OCI-LY3 (cell line): Measurements from ENCODE around the gene LTBP1.

Source experiments
- H2AFZ ChIP-seq: fragments of 200-600, 300-600 bp; shearing (Covaris generic); 2 replicates; pipeline ENCODE4 v1.6.0; 2014; ENCODE audit warnings: antibody characterized with exemption, low read depth, low read length
- H3K27ac ChIP-seq: fragments of 200-600, 300-600 bp; sonication (generic); 2 replicates; pipeline ENCODE4 v1.5.1; 2014; ENCODE audit warnings: mild to moderate bottlenecking, low read length, moderate library complexity, mixed read lengths
- H3K27me3 ChIP-seq: fragments of 200-600, 300-600 bp; sonication (generic); 2 replicates; pipeline ENCODE4 v1.6.1; 2014; ENCODE audit warnings: low read depth, low read length, mixed read lengths
- H3K36me3 ChIP-seq: fragments of 200-600, 300-600 bp; sonication (generic); replicated peaks from 2 replicates; pipeline ENCODE3; 2014; ENCODE audit warnings: low read depth, low read length, mixed read lengths
- H3K4me1 ChIP-seq: fragments of 300-600, 200-600 bp; sonication (generic); 2 replicates; pipeline ENCODE4 v1.6.1; 2014; ENCODE audit warnings: low read length, mixed read lengths
- H3K4me2 ChIP-seq: fragments of 200-600, 300-600 bp; sonication (generic); 2 replicates; pipeline ENCODE4 v1.6.1; 2014; ENCODE audit warnings: low read length, mixed read lengths
- H3K4me3 ChIP-seq: fragments of 300-600, 200-600 bp; sonication (generic); 2 replicates; pipeline ENCODE4 v1.5.1; 2014; ENCODE audit warnings: antibody characterized with exemption, mild to moderate bottlenecking, low read length, moderate library complexity
- H3K79me2 ChIP-seq: fragments of 300-600, 200-600 bp; shearing (Covaris generic); 2 replicates; pipeline ENCODE4 v1.6.1; 2014; ENCODE audit warnings: mild to moderate bottlenecking, low read length, mixed read lengths
- H3K9ac ChIP-seq: fragments of 300-600, 200-600 bp; shearing (Covaris generic); 2 replicates; pipeline ENCODE4 v1.6.0; 2014; ENCODE audit warnings: mild to moderate bottlenecking, low read length, moderate library complexity
- H3K9me3 ChIP-seq: fragments of 200-600, 300-600 bp; shearing (Covaris generic); 2 replicates; pipeline ENCODE4 v1.6.1; 2014; ENCODE audit warnings: low read length, mixed read lengths; ENCODE audit not compliant: insufficient read depth
- H4K20me1 ChIP-seq: fragments of 200-600, 300-600 bp; sonication (generic); 2 replicates; pipeline ENCODE4 v1.6.1; 2016; ENCODE audit warnings: low read length, mixed read lengths; ENCODE audit not compliant: insufficient read depth
- CTCF ChIP-seq: fragments of 200-600, 300-600 bp; sonication (generic); IDR thresholded peaks from 2 replicates; pipeline ENCODE4 v1.5.1; 2014; ENCODE audit warnings: antibody characterized with exemption, low read length, low read depth
- EZH2phosphoT487 ChIP-seq: fragments of 200-600 bp; shearing (Covaris generic); IDR thresholded peaks from 2 replicates; pipeline ENCODE4 v1.6.1; 2018; ENCODE audit warnings: antibody characterized with exemption, mixed run types, low read depth

The LTBP1 gene

GRCh38 chr2:33323957-33324356, 377.2 kb downstream of the LTBP1 start:
- H3K9ac ChIP-seq = no peak overlapping the region
- no peak overlapping the region for H3K27ac ChIP-seq
- H3K4me3 ChIP-seq = no peak overlapping the region
- TF ChIP-seq CTCF (no peak), EZH2phosphoT487 (no peak)
- no peaks in the 10 kb centered on the region for H3K36me3 ChIP-seq
- H3K4me1 ChIP-seq = peaks cover 35% of the 10 kb centered on the region
- no peaks in the 10 kb centered on the region for H3K79me2 ChIP-seq
- H3K9me3 ChIP-seq = no peaks in the 10 kb centered on the region
- H4K20me1 ChIP-seq = no peaks in the 10 kb centered on the region
- H3K27me3 ChIP-seq = no peaks in the 10 kb centered on the region
- no peak overlapping the region for H2AFZ ChIP-seq
- no peak overlapping the region for H3K4me2 ChIP-seq

- no peaks in the 10 kb centered on the region for H3K36me3 ChIP-seq
Observed at GRCh38 chr2:33326100-33326499, 379.3 kb downstream of the LTBP1 start.

GRCh38 chr2:33333433-33333832, 386.7 kb downstream of the LTBP1 start:
- Histone ChIP-seq H3K9me3 (no peaks in the 10 kb centered on the region), H3K27me3 (no peaks in the 10 kb centered on the region), H3K36me3 (no peaks in the 10 kb centered on the region), H2AFZ (no peak overlapping the region), H3K9ac (no peak overlapping the region), H4K20me1 (no peaks in the 10 kb centered on the region), H3K4me2 (no peak overlapping the region), H3K27ac (no peak overlapping the region), H3K4me1 (peaks cover 16% of the 10 kb centered on the region), H3K4me3 (no peak overlapping the region), H3K79me2 (no peaks in the 10 kb centered on the region)
- TF ChIP-seq EZH2phosphoT487 = no peak
- TF ChIP-seq CTCF = no peak

More at GRCh38 chr2:33326100-33326499, 379.3 kb downstream of the LTBP1 start:
- H3K27ac ChIP-seq = no peak overlapping the region
- no peak overlapping the region for H3K4me3 ChIP-seq
- H3K4me1 ChIP-seq = peaks cover 30% of the 10 kb centered on the region
- H2AFZ ChIP-seq = no peak overlapping the region
- no peaks in the 10 kb centered on the region for H3K79me2 ChIP-seq
- H3K27me3 ChIP-seq = no peaks in the 10 kb centered on the region
- H3K9me3 ChIP-seq = no peaks in the 10 kb centered on the region
- H3K4me2 ChIP-seq = no peak overlapping the region
- H3K9ac ChIP-seq = no peak overlapping the region
- TF ChIP-seq CTCF = no peak
- no peak for TF ChIP-seq EZH2phosphoT487
- no peaks in the 10 kb centered on the region for H4K20me1 ChIP-seq

GRCh38 chr2:33334083-33334482, 387.3 kb downstream of the LTBP1 start:
- no peak overlapping the region for H2AFZ ChIP-seq
- no peaks in the 10 kb centered on the region for H3K79me2 ChIP-seq
- no peaks in the 10 kb centered on the region for H3K36me3 ChIP-seq
- H3K4me3 ChIP-seq = no peak overlapping the region
- 0 out of 2 replicates have a peak, but pooled peaks cover 4% of the 10 kb centered on the region for H3K27me3 ChIP-seq
- no peak overlapping the region for H3K4me2 ChIP-seq
- peaks cover 16% of the 10 kb centered on the region for H3K4me1 ChIP-seq
- H3K9ac ChIP-seq = no peak overlapping the region
- H4K20me1 ChIP-seq = no peaks in the 10 kb centered on the region
- no peak overlapping the region for H3K27ac ChIP-seq
- TF ChIP-seq CTCF = no peak
- no peak for TF ChIP-seq EZH2phosphoT487
- no peaks in the 10 kb centered on the region for H3K9me3 ChIP-seq
